H9 (cell line): ENCODE measurements around the gene ANK3. TPM values are rescaled to one million over a fixed set of nuclear protein-coding genes. Genes with fewer than 3 reads are reported as not detected.

Experiments used
- DNase-seq: peaks from one replicate; pipeline ENCODE4 v3.0.0-alpha.2; 2017
- H2AFZ ChIP-seq: one replicate; pipeline ENCODE4 v1.6.1; 2013; ENCODE audit warnings: mild to moderate bottlenecking, low read length, control low read depth, moderate library complexity
- H2AK5ac ChIP-seq: 2 replicates; pipeline ENCODE4 v1.6.1; 2013; ENCODE audit warnings: low read length, control low read depth, mixed read lengths; ENCODE audit not compliant: insufficient read length
- H2BK120ac ChIP-seq: one replicate; pipeline ENCODE4 v1.6.1; 2013; ENCODE audit warnings: low read depth, mild to moderate bottlenecking, low read length, control low read depth, inconsistent platforms; ENCODE audit not compliant: poor library complexity, severe bottlenecking
- H2BK12ac ChIP-seq: 2 replicates; pipeline ENCODE4 v1.6.1; 2013; ENCODE audit warnings: low read length, control low read depth, mixed read lengths, low read depth; ENCODE audit not compliant: insufficient read length
- H2BK15ac ChIP-seq: 2 replicates; pipeline ENCODE4 v1.6.1; 2013; ENCODE audit warnings: low read depth, low read length, control low read depth
- H2BK20ac ChIP-seq: one replicate; pipeline ENCODE4 v1.6.1; 2013; ENCODE audit warnings: low read depth, mild to moderate bottlenecking, low read length, control low read depth, inconsistent platforms; ENCODE audit not compliant: poor library complexity, severe bottlenecking
- H2BK5ac ChIP-seq: 2 replicates; pipeline ENCODE4 v1.6.1; 2013; ENCODE audit warnings: low read length, control low read depth, mixed read lengths; ENCODE audit not compliant: insufficient read length
- H3K14ac ChIP-seq: 2 replicates; pipeline ENCODE4 v1.6.1; 2013; ENCODE audit warnings: low read length, control low read depth; ENCODE audit not compliant: insufficient read depth
- H3K18ac ChIP-seq: 2 replicates; pipeline ENCODE4 v1.6.1; 2013; ENCODE audit warnings: low read depth, mild to moderate bottlenecking, mixed read lengths, low read length, control low read depth; ENCODE audit not compliant: insufficient read length
- H3K23ac ChIP-seq: 2 replicates; pipeline ENCODE4 v1.6.1; 2013; ENCODE audit warnings: low read length, control low read depth, mixed read lengths, low read depth; ENCODE audit not compliant: insufficient read length
- H3K23me2 ChIP-seq: 2 replicates; pipeline ENCODE4 v1.6.1; 2013; ENCODE audit warnings: low read depth, mild to moderate bottlenecking, mixed read lengths, low read length, control low read depth; ENCODE audit not compliant: insufficient read length, poor library complexity, severe bottlenecking
- H3K27ac ChIP-seq: 2 replicates; pipeline ENCODE4 v1.5.1; 2013; ENCODE audit warnings: low read length, control low read depth, mixed read lengths, low read depth; ENCODE audit not compliant: insufficient read length
- H3K27me3 ChIP-seq: 2 replicates; pipeline ENCODE4 v1.6.1; 2013; ENCODE audit warnings: low read length, control low read depth, inconsistent platforms; ENCODE audit not compliant: insufficient read depth
- H3K4ac ChIP-seq: 2 replicates; pipeline ENCODE4 v1.6.1; 2013; ENCODE audit warnings: low read depth, mild to moderate bottlenecking, control low read depth, inconsistent platforms, low read length, moderate library complexity
- H3K4me1 ChIP-seq: 2 replicates; pipeline ENCODE4 v1.6.1; 2013; ENCODE audit warnings: low read length, control low read depth, inconsistent platforms; ENCODE audit not compliant: insufficient read depth
- H3K4me2 ChIP-seq: 2 replicates; pipeline ENCODE4 v1.6.1; 2013; ENCODE audit warnings: low read length, control low read depth, mixed read lengths; ENCODE audit not compliant: insufficient read length, insufficient read depth
- H3K56ac ChIP-seq: 2 replicates; pipeline ENCODE4 v1.6.1; 2013; ENCODE audit warnings: low read depth, mild to moderate bottlenecking, mixed read lengths, low read length, control low read depth; ENCODE audit not compliant: insufficient read length
- H3K79me1 ChIP-seq: 2 replicates; pipeline ENCODE4 v1.6.1; 2013; ENCODE audit warnings: low read depth, mild to moderate bottlenecking, moderate library complexity, low read length, control low read depth, inconsistent platforms; ENCODE audit not compliant: insufficient read depth, poor library complexity, severe bottlenecking
- H3K79me2 ChIP-seq: 2 replicates; pipeline ENCODE4 v1.6.1; 2013; ENCODE audit warnings: low read length, control low read depth, inconsistent platforms; ENCODE audit not compliant: insufficient read depth
- H3K9ac ChIP-seq: 2 replicates; pipeline ENCODE4 v1.6.1; 2013; ENCODE audit warnings: low read length, control low read depth, mixed read lengths; ENCODE audit not compliant: insufficient read length; ENCODE audit errors: extremely low read depth
- H3K9me3 ChIP-seq: one replicate; pipeline ENCODE4 v1.6.1; 2013; ENCODE audit warnings: low read depth, low read length, inconsistent platforms; ENCODE audit not compliant: control insufficient read depth
- H3T11ph ChIP-seq: one replicate; pipeline ENCODE4 v1.6.1; 2013; ENCODE audit warnings: mild to moderate bottlenecking, low read length, control low read depth, inconsistent platforms
- H4K20me1 ChIP-seq: one replicate; pipeline ENCODE4 v1.6.1; 2013; ENCODE audit not compliant: control insufficient read depth, insufficient read length, insufficient read depth
- H4K5ac ChIP-seq: 2 replicates; pipeline ENCODE4 v1.6.1; 2013; ENCODE audit warnings: low read depth, mild to moderate bottlenecking, mixed read lengths, low read length, control low read depth; ENCODE audit not compliant: insufficient read length
- H4K8ac ChIP-seq: replicated peaks from 2 replicates; pipeline ENCODE4 v1.6.1; 2013; ENCODE audit warnings: low read length, control low read depth, mixed read lengths, low read depth; ENCODE audit not compliant: insufficient read length
- H4K91ac ChIP-seq: 2 replicates; pipeline ENCODE4 v1.6.1; 2013; ENCODE audit warnings: low read depth, mild to moderate bottlenecking, moderate library complexity, mixed read lengths, low read length, control low read depth; ENCODE audit not compliant: insufficient read length
- H3K27ac Mint-ChIP-seq, 3 experiments: 2 replicates in 2 of 3; 3 replicates in 1 of 3; pipeline ENCODE4 v1.8.0; 2020 to 2021; ENCODE audit warnings: mixed read lengths in 3 of 3, mild to moderate bottlenecking in 1 of 3, moderate library complexity in 1 of 3
- H3K27me3 Mint-ChIP-seq: 2 replicates; pipeline ENCODE4 v1.8.0; 2021; ENCODE audit warnings: low read depth, mild to moderate bottlenecking, moderate library complexity, mixed read lengths
- H3K36me3 Mint-ChIP-seq, 3 experiments: 2 replicates in 2 of 3; 3 replicates in 1 of 3; pipeline ENCODE4 v1.8.0; 2020 to 2021; ENCODE audit warnings: low read depth in 3 of 3, mixed read lengths in 3 of 3; ENCODE audit not compliant: insufficient read depth in 1 of 3
- H3K4me1 Mint-ChIP-seq, 2 experiments: 2 replicates each; pipeline ENCODE4 v1.8.0; 2020; ENCODE audit warnings: mixed read lengths in 2 of 2
- H3K4me3 Mint-ChIP-seq, 2 experiments: 2 replicates in 1 of 2; 3 replicates in 1 of 2; pipeline ENCODE4 v1.8.0; 2020 to 2021; ENCODE audit warnings: mild to moderate bottlenecking in 2 of 2, mixed read lengths in 2 of 2, moderate library complexity in 1 of 2
- H3K9me3 Mint-ChIP-seq, 2 experiments: 2 replicates in 1 of 2; 3 replicates in 1 of 2; pipeline ENCODE4 v1.8.0; 2020; ENCODE audit warnings: mild to moderate bottlenecking in 2 of 2, mixed read lengths in 2 of 2, moderate library complexity in 1 of 2
- WGBS: extraction: QIAGEN DNeasy Blood & Tissue Kit; methylation state at CpG from one replicate; pipeline ENCODE4 v1.1.7; 2013; ENCODE audit warnings: missing lambda C conversion rate, low lambda C conversion rate, mixed read lengths; ENCODE audit not compliant: insufficient read length; ENCODE audit errors: extremely low coverage; 5-methylcytosine and 5-hydroxymethylcytosine counted together
- total RNA-seq: library from RNA; stranded (reverse); gene quantifications from 2 replicates; pipeline ENCODE4 v1.2.1, GENCODE V29; 2021
- TF ChIP-seq, protein P1 (sequence below): fragments of 200-600 bp; sonication (generic); conservative IDR thresholded peaks from 3 replicates; pipeline ENCODE4 v1.8.0; 2021; ENCODE audit warnings: antibody characterized with exemption, mild to moderate bottlenecking

ANK3 gene
- total RNA-seq, 1 experiment from 2014 or later, result 59.6 TPM

DNA sequence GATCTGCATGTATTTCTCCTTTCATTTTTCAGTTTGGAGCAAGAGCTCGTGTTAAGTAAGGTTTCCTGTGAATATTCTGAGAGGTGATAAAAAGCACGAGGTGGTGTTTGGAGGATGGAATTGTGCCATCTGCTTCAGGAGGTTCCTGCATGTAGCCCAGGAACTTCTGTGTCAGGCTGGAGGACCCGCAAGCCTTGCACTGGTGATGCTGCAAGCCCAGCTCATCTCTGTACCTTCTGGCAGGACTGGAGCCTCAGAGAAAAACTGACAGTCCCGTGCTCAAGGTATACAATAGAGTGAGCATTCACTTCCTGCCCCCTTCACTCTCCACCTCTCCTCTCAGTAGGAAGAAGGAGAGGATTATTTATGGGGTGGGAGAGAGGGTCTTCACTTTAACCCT lies 242.7 kb downstream of the ANK3 start:
- no peak overlapping the region for H2BK12ac ChIP-seq
- no peak overlapping the region for H3K23ac ChIP-seq
- no peak overlapping the region for H3T11ph ChIP-seq
- H2AFZ ChIP-seq, result no peak overlapping the region
- no peaks in the 10 kb centered on the region for H3K27me3 ChIP-seq
- H3K9ac ChIP-seq, result no peak overlapping the region
- peaks cover 0 to 6% of the 10 kb centered on the region in 2 experiments; a peak in 4 of 5 replicates for H3K9me3 Mint-ChIP-seq
- DNase-seq, result no peak
- H2BK15ac ChIP-seq, result no peak overlapping the region
- H3K4me3 Mint-ChIP-seq, result no peak overlapping the region
- no peak overlapping the region for H3K4me2 ChIP-seq
- H3K14ac ChIP-seq, result no peak overlapping the region
- no peak overlapping the region for H2AK5ac ChIP-seq
- H3K4ac ChIP-seq, result no peak overlapping the region
- H4K5ac ChIP-seq, result no peak overlapping the region
- no peak overlapping the region for H3K18ac ChIP-seq
- peaks cover 2% of the 10 kb centered on the region; the same call in 1 of the 2 replicates for H3K4me1 ChIP-seq
- H3K27ac Mint-ChIP-seq, result peak overlapping the region in 1 of 3 experiments; percentile 20; a peak in 1 of 7 replicates
- H4K8ac ChIP-seq, result no peak overlapping the region
- TF ChIP-seq, protein P1, sequence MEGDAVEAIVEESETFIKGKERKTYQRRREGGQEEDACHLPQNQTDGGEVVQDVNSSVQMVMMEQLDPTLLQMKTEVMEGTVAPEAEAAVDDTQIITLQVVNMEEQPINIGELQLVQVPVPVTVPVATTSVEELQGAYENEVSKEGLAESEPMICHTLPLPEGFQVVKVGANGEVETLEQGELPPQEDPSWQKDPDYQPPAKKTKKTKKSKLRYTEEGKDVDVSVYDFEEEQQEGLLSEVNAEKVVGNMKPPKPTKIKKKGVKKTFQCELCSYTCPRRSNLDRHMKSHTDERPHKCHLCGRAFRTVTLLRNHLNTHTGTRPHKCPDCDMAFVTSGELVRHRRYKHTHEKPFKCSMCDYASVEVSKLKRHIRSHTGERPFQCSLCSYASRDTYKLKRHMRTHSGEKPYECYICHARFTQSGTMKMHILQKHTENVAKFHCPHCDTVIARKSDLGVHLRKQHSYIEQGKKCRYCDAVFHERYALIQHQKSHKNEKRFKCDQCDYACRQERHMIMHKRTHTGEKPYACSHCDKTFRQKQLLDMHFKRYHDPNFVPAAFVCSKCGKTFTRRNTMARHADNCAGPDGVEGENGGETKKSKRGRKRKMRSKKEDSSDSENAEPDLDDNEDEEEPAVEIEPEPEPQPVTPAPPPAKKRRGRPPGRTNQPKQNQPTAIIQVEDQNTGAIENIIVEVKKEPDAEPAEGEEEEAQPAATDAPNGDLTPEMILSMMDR, result no peak
- H2BK20ac ChIP-seq, result no peak overlapping the region
- no peaks in the 10 kb centered on the region for H3K27me3 Mint-ChIP-seq
- no peak overlapping the region for H2BK5ac ChIP-seq
- H3K9me3 ChIP-seq, result no peaks in the 10 kb centered on the region
- peaks cover 1 to 13% (median 9%) of the 10 kb centered on the region in 3 experiments; a peak in 5 of 7 replicates for H3K36me3 Mint-ChIP-seq
- no peaks in the 10 kb centered on the region for H4K20me1 ChIP-seq
- H3K27ac ChIP-seq, result no peak overlapping the region
- H4K91ac ChIP-seq, result no peak overlapping the region
- no peak overlapping the region for H3K56ac ChIP-seq
- H3K4me1 Mint-ChIP-seq, result peaks cover 4 to 8% of the 10 kb centered on the region in 2 experiments; a peak in 3 of 4 replicates
- H3K79me1 ChIP-seq, result no peaks in the 10 kb centered on the region
- H3K79me2 ChIP-seq, result no peaks in the 10 kb centered on the region
- H3K23me2 ChIP-seq, result no peaks in the 10 kb centered on the region
- no CpG with 5 or more reads among the region's 4 CpGs for WGBS
- H2BK120ac ChIP-seq, result no peak overlapping the region
